WERI-Rb-1 (cell line): ENCODE data around the gene CALD1.

Source experiments
- DNase-seq: peaks from one replicate; pipeline ENCODE4 v3.0.0-alpha.2; 2020
- H3K27ac ChIP-seq: fragments of 250-450 bp; sonication (Bioruptor Pico); 2 replicates; pipeline ENCODE4 v1.5.1; 2020; ENCODE audit warnings: mild to moderate bottlenecking, moderate library complexity
- H3K27me3 ChIP-seq: fragments of 250-450 bp; sonication (Bioruptor Pico); 2 replicates; pipeline ENCODE4 v1.5.1; 2021; ENCODE audit warnings: mild to moderate bottlenecking, low read depth, moderate library complexity; ENCODE audit not compliant: insufficient read depth, severe bottlenecking
- H3K36me3 ChIP-seq: fragments of 250-450 bp; sonication (Bioruptor Pico); 2 replicates; pipeline ENCODE4 v1.5.1; 2020; ENCODE audit warnings: mild to moderate bottlenecking, moderate library complexity
- H3K4me3 ChIP-seq: 2 replicates; pipeline ENCODE4 v1.5.1; 2011; ENCODE audit warnings: low read depth, mild to moderate bottlenecking, control low read depth, low read length
- H3K9me3 ChIP-seq: fragments of 250-450 bp; sonication (Bioruptor Pico); 2 replicates; pipeline ENCODE4 v1.5.1; 2021; ENCODE audit warnings: mild to moderate bottlenecking, moderate library complexity; ENCODE audit not compliant: severe bottlenecking
- TF ChIP-seq, protein P1 (sequence below): IDR thresholded peaks from 2 replicates; pipeline ENCODE4 v1.5.1; 2011; ENCODE audit warnings: low read depth, mild to moderate bottlenecking, control low read depth, inconsistent platforms, low read length

The CALD1 gene

GRCh38 chr7:134878746-134879357, 99.4 kb downstream of the CALD1 start:
- no peak overlapping the region for H3K27ac ChIP-seq
- DNase-seq = no peak
- no peaks in the 10 kb centered on the region for H3K36me3 ChIP-seq
- TF ChIP-seq, protein P1, sequence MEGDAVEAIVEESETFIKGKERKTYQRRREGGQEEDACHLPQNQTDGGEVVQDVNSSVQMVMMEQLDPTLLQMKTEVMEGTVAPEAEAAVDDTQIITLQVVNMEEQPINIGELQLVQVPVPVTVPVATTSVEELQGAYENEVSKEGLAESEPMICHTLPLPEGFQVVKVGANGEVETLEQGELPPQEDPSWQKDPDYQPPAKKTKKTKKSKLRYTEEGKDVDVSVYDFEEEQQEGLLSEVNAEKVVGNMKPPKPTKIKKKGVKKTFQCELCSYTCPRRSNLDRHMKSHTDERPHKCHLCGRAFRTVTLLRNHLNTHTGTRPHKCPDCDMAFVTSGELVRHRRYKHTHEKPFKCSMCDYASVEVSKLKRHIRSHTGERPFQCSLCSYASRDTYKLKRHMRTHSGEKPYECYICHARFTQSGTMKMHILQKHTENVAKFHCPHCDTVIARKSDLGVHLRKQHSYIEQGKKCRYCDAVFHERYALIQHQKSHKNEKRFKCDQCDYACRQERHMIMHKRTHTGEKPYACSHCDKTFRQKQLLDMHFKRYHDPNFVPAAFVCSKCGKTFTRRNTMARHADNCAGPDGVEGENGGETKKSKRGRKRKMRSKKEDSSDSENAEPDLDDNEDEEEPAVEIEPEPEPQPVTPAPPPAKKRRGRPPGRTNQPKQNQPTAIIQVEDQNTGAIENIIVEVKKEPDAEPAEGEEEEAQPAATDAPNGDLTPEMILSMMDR = no peak
- H3K9me3 ChIP-seq = no peaks in the 10 kb centered on the region
- H3K4me3 ChIP-seq = no peak overlapping the region
- H3K27me3 ChIP-seq = no peaks in the 10 kb centered on the region

GRCh38 chr7:134879815-134880475, 100.5 kb downstream of the CALD1 start:
- Histone ChIP-seq H3K27ac (no peak overlapping the region), H3K4me3 (no peak overlapping the region), H3K9me3 (no peaks in the 10 kb centered on the region), H3K36me3 (no peaks in the 10 kb centered on the region), H3K27me3 (no peaks in the 10 kb centered on the region)
- no peak for DNase-seq
- TF ChIP-seq, protein P1 = no peak

DNA sequence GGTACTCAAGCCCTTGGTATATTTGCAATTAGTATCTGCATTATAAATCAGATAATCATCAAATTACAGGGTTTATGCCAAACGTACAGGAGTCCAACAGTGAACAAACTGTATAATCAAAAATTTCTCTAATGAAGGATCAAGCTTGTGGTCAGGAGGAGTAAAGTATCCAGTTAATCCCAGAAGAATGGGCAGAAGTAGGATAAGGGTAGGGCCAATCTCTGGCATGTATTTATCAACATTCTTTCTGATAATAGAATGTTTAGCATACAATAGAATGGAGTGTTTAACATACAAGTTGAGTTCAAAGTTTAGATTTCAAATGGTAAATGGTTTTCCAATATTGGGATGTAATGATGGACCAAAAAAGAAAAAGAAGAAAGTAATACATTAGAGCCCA, 103.0 kb downstream of the CALD1 start:
- H3K27me3 ChIP-seq = no peaks in the 10 kb centered on the region
- no peak for DNase-seq
- TF ChIP-seq, protein P1 = no peak
- no peak overlapping the region for H3K27ac ChIP-seq
- H3K4me3 ChIP-seq = no peak overlapping the region
- no peaks in the 10 kb centered on the region for H3K36me3 ChIP-seq
- no peaks in the 10 kb centered on the region for H3K9me3 ChIP-seq

- no peak overlapping the region for H3K27ac ChIP-seq
- H3K9me3 ChIP-seq = no peaks in the 10 kb centered on the region
- no peak for DNase-seq
- no peak overlapping the region for H3K4me3 ChIP-seq
- no peaks in the 10 kb centered on the region for H3K27me3 ChIP-seq
- no peaks in the 10 kb centered on the region for H3K36me3 ChIP-seq
- TF ChIP-seq, protein P1 = no peak
Observed at GRCh38 chr7:134885967-134886352, 106.5 kb downstream of the CALD1 start.

DNA sequence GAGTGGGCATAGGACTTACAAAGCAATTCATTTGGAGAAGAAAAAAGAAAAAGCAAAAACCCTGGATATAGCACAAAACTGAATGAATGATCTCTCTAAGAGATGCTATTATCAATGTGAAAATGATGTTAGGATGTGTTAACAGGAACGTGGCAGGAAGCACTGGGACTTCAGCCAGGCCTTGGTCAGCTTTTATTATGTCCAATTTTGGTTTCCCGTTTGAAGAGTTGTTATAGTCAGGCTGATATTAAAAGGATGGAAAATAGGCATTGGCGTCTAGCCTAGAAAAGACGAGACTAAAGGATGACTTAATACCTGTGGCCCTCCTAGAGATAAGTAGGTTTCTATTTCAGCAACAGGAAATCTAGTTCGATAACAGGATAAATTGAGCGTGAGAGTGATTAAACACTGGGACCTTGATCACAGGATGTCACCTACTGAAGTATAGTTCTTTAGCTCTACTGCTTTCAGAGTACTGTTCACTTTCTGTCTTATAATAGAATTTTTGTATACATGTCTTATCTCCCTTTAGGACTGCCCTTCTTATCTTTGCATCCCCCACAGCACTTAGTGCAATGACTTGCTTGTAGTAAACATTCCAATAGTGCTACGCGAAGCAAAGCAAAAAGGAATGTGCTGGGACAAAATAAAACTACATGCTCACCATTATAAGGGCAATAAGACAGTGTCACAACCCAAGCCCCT, 107.1 kb downstream of the CALD1 start:
- Histone ChIP-seq H3K9me3 (no peaks in the 10 kb centered on the region), H3K4me3 (no peak overlapping the region), H3K36me3 (no peaks in the 10 kb centered on the region), H3K27me3 (no peaks in the 10 kb centered on the region), H3K27ac (no peak overlapping the region)
- TF ChIP-seq, protein P1 = no peak
- no peak for DNase-seq
